Pancreas (tissue), 10 donors: ENCODE data around the gene CIAPIN1. TPM values are rescaled to one million over a fixed set of nuclear protein-coding genes. Genes with fewer than 3 reads are reported as not detected.

ENCODE experiments used
- ATAC-seq, 4 donors: fragments of 200-7000 bp; cut with Tn5 transposase; one replicate each; pipeline versions ENCODE4 v1.8.0 to v1.9.1; 2020; ENCODE audit warnings: mild to moderate bottlenecking in 4 of 4, moderate library complexity in 4 of 4
- DNase-seq, 6 donors: peaks; one replicate each; pipeline ENCODE4 v3.0.0-alpha.2; 2020
- FAIRE-seq: peaks from 2 replicates; lab custom pipeline; 2012; peaks lifted over from hg19 to GRCh38; lab: Jason Lieb, UNC
- H3K27ac ChIP-seq, 4 donors: fragments of 200-600 bp; sonication (generic); 1 replicate in 3 of 4; 2 replicates in 1 of 4; pipeline versions ENCODE4 v1.5.0 to v1.8.0; 2020
- H3K27me3 ChIP-seq, 4 donors: fragments of 200-600 bp; one replicate each; pipeline ENCODE4 v1.8.0; 2021
- H3K36me3 ChIP-seq, 3 donors: fragments of 200-600 bp; sonication (generic) in 1 of 3; one replicate each; pipeline versions ENCODE4 v1.5.0 to v1.8.0; 2020 to 2021
- H3K4me1 ChIP-seq, 3 donors: fragments of 200-600 bp; one replicate each; pipeline ENCODE4 v1.8.0; 2021
- H3K4me3 ChIP-seq, 4 donors: fragments of 200-600 bp; sonication (generic) in 2 of 4; one replicate each; pipeline versions ENCODE4 v1.5.0 to v1.8.0; 2020 to 2021
- H3K9me3 ChIP-seq, 4 donors: fragments of 200-600 bp; one replicate each; pipeline ENCODE4 v1.8.0; 2021
- WGBS, 2 donors: extraction: QIAGEN DNeasy Blood & Tissue Kit; methylation state at CpG; one replicate each; pipeline ENCODE4 v1.1.7; 2013; 5-methylcytosine and 5-hydroxymethylcytosine counted together
- intact Hi-C, 3 donors: fragments of 100-400 bp; cut with DNase I; formaldehyde crosslinking; loops; one replicate each; pipeline versions ENCODE4 v1.11.1 to v1.14.2; 2022
- polyA plus RNA-seq, 2 donors: library from polyadenylated mRNA; stranded (reverse); fragments of 200-250 nt; gene quantifications; one replicate each; pipeline ENCODE4 v1.2.3, GENCODE V29; 2013
- total RNA-seq, 6 donors: library from RNA; stranded (reverse); fragmentation: NEBNext Ultra II Directional in 4 of 6; extraction: Animal tissue kit (Norgen Biotek cat#: 25700) in 4 of 6; gene quantifications; one replicate each; pipeline versions ENCODE4 v1.2.1 to v1.2.4, GENCODE V29; 2021 to 2023
- TF ChIP-seq, protein P1 (sequence below), 4 donors: fragments of 200-600 bp; sonication (generic) in 3 of 4; IDR thresholded peaks; one replicate each; pipeline versions ENCODE4 v1.5.0 to v1.8.0; 2021; ENCODE audit warnings: antibody characterized with exemption in 4 of 4
- donor health status: healthy with polysubstance abuse.
- donor health status: DM: no; HTN: no; CAD: no; lungs with moderate emphysema.
- donor health status: DM: no; HTN: no; CAD: no.
- donor health status: control.
- donor health status: control.
- donor health status: Bipolar disorder and iron deficiency.
- donor health status: DM: yes; HTN: yes; CAD: no.
- donor health status: DM: no; HTN: no; CAD: no.
- donor health status: DM: no; HTN: no; CAD: no.
- donor health status: DM: yes; HTN: yes; CAD: no.

CIAPIN1 gene
- total and polyA plus RNA-seq, 8 donors, result 11.6 to 23.8 (median 17.2) TPM

DNA sequence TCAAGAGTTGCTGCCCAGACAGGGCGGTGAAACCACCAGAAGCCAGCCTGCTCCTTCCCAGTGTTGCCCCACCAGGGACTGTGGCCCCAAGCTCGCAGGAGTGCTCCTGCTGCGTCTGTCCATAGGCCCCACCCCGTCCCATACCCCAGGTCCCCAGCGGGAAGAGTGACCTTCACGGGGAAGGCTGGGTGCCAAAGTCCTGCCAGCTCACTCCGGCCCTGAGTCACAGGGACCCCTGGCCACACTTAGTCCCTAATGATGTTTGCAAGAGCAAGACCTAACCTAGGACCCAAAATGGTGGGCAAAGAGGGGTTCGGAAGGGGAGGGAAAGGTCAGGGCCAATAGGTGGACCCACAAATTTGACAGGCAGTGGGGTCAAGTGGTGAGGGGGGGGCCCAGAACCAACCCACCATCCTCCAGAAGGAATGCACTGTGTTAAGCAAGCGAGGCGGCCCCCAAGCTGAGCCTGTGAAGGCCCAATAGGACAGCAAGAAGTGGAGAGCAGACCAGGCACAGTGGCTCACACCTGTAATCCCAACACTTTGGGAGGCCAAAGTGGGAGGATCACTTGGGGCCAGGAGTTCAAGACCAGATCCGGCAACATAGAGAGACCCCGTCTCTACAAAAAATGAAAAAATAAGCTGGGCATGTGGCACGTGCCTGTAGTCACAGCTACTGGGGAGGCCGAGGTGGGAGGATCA is 35.8 kb upstream of the CIAPIN1 start:
- 50 to 55% methylated on average over 13 to 14 of the region's 14 CpGs for WGBS, 2 donors
- no peaks in the 10 kb centered on the region for H3K9me3 ChIP-seq
- no peak overlapping the region for H3K27ac ChIP-seq
- peaks cover 0 to 22% (median 7%) of the 10 kb centered on the region in 3 donors for H3K4me1 ChIP-seq
- intact Hi-C loops, result no loop called here
- no peaks in the 10 kb centered on the region for H3K36me3 ChIP-seq
- DNase-seq (peak in 2 of 6 donors; percentile 41 to 64), FAIRE-seq (no peak), ATAC-seq (no peak)
- TF ChIP-seq, protein P1, sequence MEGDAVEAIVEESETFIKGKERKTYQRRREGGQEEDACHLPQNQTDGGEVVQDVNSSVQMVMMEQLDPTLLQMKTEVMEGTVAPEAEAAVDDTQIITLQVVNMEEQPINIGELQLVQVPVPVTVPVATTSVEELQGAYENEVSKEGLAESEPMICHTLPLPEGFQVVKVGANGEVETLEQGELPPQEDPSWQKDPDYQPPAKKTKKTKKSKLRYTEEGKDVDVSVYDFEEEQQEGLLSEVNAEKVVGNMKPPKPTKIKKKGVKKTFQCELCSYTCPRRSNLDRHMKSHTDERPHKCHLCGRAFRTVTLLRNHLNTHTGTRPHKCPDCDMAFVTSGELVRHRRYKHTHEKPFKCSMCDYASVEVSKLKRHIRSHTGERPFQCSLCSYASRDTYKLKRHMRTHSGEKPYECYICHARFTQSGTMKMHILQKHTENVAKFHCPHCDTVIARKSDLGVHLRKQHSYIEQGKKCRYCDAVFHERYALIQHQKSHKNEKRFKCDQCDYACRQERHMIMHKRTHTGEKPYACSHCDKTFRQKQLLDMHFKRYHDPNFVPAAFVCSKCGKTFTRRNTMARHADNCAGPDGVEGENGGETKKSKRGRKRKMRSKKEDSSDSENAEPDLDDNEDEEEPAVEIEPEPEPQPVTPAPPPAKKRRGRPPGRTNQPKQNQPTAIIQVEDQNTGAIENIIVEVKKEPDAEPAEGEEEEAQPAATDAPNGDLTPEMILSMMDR (IDR thresholded peaks at IDR 0.05), result no peak
- no peak overlapping the region for H3K4me3 ChIP-seq
- H3K27me3 ChIP-seq, result no peaks in the 10 kb centered on the region

DNA sequence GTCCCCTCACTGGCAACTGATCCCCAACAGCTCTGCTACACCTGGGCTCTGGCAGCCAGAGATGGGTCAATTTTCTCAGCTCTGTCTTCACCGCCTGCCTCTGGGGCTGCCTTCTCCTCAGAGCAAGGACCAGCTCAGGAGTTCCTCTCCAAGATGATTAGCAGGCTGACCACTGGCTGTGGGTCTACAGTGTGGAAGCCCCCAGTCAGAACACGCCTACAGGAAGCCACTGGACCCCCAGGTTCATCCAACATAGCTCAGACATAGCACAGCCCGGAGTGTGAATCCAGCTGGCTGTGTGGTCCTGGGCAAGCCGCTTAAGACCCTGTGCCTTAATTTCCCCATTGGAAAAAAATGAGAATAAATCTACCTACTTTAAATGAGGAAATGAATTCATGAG is 34.2 kb upstream of the CIAPIN1 start:
- Histone ChIP-seq H3K4me1 (peaks cover 0 to 19% (median 7%) of the 10 kb centered on the region in 3 donors), H3K27ac (no peak overlapping the region), H3K4me3 (no peak overlapping the region), H3K36me3 (no peaks in the 10 kb centered on the region), H3K27me3 (no peaks in the 10 kb centered on the region), H3K9me3 (no peaks in the 10 kb centered on the region)
- ATAC-seq (no peak), DNase-seq (peak in 1 of 6 donors; percentile 26), FAIRE-seq (no peak)
- intact Hi-C loops, result no loop called here
- TF ChIP-seq, protein P1 (IDR thresholded peaks at IDR 0.05), result no peak
- WGBS, 2 donors, result 91 to 94% methylated on average over 4 of the region's 4 CpGs

DNA sequence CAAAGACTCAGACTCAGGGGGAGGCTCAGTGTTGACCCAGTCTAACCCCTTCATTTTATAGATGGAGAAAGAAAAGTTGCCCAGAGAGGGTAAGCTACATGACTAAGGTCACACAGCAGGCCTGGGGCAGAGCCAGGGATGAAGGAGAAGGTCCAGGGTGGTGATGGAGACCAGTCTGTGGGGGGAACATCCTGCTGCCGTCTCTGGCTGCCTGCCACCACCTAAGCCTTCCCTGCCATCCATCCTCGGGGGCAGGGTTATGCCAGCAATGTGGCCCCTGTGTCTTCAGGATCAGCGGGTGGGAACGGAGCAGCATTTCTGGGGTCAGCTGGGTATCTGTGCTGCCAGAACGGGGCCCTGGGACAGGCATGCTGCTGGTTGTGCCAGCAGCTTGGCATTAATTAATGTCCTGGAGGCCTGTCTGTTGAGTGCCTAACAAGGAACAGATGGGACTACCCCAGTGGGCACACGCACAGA is 33.6 kb upstream of the CIAPIN1 start:
- H3K4me1 ChIP-seq, result peaks cover 0 to 19% (median 7%) of the 10 kb centered on the region in 3 donors
- no peaks in the 10 kb centered on the region for H3K9me3 ChIP-seq
- no peaks in the 10 kb centered on the region for H3K36me3 ChIP-seq
- WGBS, 2 donors, result 36 to 45% methylated on average over 6 of the region's 6 CpGs
- DNase-seq, result peak in 1 of 6 donors; percentile 53
- intact Hi-C loops, result no loop called here
- TF ChIP-seq, protein P1 (IDR thresholded peaks at IDR 0.05), result no peak
- no peaks in the 10 kb centered on the region for H3K27me3 ChIP-seq
- ATAC-seq, result no peak
- H3K27ac ChIP-seq, result peak overlapping the region; percentile 22 to 76 (median 60)
- FAIRE-seq, result no peak
- H3K4me3 ChIP-seq, result no peak overlapping the region

DNA sequence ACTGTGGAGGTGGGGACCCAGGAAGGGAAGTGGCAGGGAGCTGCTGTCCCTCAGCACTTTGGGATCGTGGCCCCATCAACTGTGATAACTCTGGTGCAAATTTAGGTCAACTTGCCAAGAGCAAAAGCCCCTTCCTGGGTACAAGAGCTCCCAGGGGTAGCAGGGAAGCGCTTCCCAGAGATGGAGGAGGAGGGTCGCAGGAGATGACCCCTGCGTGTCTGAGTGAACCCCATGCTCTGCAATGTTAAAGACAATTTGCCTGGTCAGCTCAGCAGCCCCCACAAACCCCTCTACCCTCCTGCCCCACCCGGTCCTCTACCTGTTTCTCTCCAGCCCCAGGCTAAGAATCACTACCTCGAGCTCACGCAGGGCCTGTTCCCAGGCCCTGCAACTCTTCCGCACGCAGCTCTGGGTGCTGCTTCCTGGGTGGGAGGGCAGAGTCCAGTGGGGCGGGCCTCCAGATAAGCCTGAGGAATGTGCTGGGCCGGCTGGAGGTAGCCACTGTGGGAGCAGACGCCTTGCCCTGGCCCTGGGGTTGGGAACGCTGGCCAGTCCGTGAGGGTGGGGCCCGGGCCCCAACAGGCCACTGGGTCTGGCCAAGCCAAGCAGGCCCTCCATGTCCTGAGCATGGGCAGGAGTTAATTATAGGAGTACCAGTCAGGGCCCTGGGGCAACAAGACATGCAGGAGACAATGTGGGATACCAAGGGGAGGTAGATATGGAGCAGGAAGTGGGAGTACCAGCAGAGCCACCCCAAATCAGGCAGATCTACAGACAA is 33.0 kb upstream of the CIAPIN1 start:
- ATAC-seq, result peak; percentile 87 to 94 (median 90)
- H3K4me1 ChIP-seq, result peaks cover 0 to 16% (median 3%) of the 10 kb centered on the region in 3 donors
- 19 to 20% methylated on average over 15 of the region's 15 CpGs for WGBS, 2 donors
- FAIRE-seq, result no peak
- H3K27ac ChIP-seq, result peak overlapping the region; percentile 22 to 76 (median 60)
- no peaks in the 10 kb centered on the region for H3K27me3 ChIP-seq
- intact Hi-C loops, result no loop called here
- TF ChIP-seq, protein P1 (IDR thresholded peaks at IDR 0.05), result no peak
- DNase-seq, result peak; percentile 79 to 93 (median 84)
- no peaks in the 10 kb centered on the region for H3K36me3 ChIP-seq
- peak overlapping the region in 1 of 4 donors; percentile 40 for H3K4me3 ChIP-seq
- no peaks in the 10 kb centered on the region for H3K9me3 ChIP-seq
